HL-60 (cell line): ENCODE results near the gene SLC44A3.

Source experiments
- CTCF ChIP-seq: IDR thresholded peaks from one replicate; pipeline ENCODE4 v1.5.1; 2011; ENCODE audit warnings: low read length, control low read depth, inconsistent platforms; ENCODE audit not compliant: insufficient read depth
- POLR2AphosphoS5 ChIP-seq: IDR thresholded peaks from 2 replicates; pipeline ENCODE4 v1.6.1; 2012; ENCODE audit warnings: low read depth
- REST ChIP-seq: IDR thresholded peaks from 2 replicates; pipeline ENCODE4 v1.6.1; 2012; ENCODE audit warnings: low read depth; ENCODE audit not compliant: insufficient replicate concordance

GRCh38 chr1:94878329-94878728 is 58.2 kb downstream of the SLC44A3 start:
- TF ChIP-seq CTCF: no peak
- no peak for TF ChIP-seq REST
- TF ChIP-seq POLR2AphosphoS5: no peak
